ENCODE results near the gene MTCL1.

- TF ChIP-seq, protein P1, sequence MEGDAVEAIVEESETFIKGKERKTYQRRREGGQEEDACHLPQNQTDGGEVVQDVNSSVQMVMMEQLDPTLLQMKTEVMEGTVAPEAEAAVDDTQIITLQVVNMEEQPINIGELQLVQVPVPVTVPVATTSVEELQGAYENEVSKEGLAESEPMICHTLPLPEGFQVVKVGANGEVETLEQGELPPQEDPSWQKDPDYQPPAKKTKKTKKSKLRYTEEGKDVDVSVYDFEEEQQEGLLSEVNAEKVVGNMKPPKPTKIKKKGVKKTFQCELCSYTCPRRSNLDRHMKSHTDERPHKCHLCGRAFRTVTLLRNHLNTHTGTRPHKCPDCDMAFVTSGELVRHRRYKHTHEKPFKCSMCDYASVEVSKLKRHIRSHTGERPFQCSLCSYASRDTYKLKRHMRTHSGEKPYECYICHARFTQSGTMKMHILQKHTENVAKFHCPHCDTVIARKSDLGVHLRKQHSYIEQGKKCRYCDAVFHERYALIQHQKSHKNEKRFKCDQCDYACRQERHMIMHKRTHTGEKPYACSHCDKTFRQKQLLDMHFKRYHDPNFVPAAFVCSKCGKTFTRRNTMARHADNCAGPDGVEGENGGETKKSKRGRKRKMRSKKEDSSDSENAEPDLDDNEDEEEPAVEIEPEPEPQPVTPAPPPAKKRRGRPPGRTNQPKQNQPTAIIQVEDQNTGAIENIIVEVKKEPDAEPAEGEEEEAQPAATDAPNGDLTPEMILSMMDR (IDR thresholded peaks at IDR 0.05) = no peak
- TF ChIP-seq POLR2A (IDR thresholded peaks at IDR 0.05) = no peak
Observed at GRCh38 chr18:8721094-8721669, 15.8 kb downstream of the MTCL1 start.

Measured in right lobe of liver (tissue), 4 donors.